GM23338 (cell line): ENCODE results near the gene ROBO1. TPM values are rescaled to one million over a fixed set of nuclear protein-coding genes. Genes with fewer than 3 reads are reported as not detected.

Source experiments
- ATAC-seq: fragments of 200-7000 bp; cut with Tn5 transposase; 3 replicates; pipeline ENCODE4 v1.9.1; 2020
- DNase-seq: peaks from one replicate; pipeline ENCODE4 v3.0.0-alpha.2; 2015; ENCODE audit warnings: low spot score
- H2AFZ ChIP-seq: fragments of 200-600 bp; sonication (generic); 2 replicates; pipeline ENCODE4 v1.8.0; 2016; ENCODE audit warnings: antibody characterized with exemption, mild to moderate bottlenecking, moderate library complexity
- H3F3A ChIP-seq: fragments of 200-600 bp; sonication (generic); replicated peaks from 2 replicates; pipeline ENCODE4 v1.8.0; 2017; ENCODE audit warnings: antibody characterized with exemption, mixed run types, low read depth
- H3K27ac ChIP-seq: fragments of 200-600 bp; sonication (generic); 2 replicates; pipeline ENCODE4 v1.6.1; 2016; ENCODE audit warnings: low read depth
- H3K27me3 ChIP-seq: fragments of 200-600 bp; sonication (generic); 2 replicates; pipeline ENCODE4 v1.8.0; 2016; ENCODE audit warnings: mild to moderate bottlenecking, mixed run types, moderate library complexity; ENCODE audit not compliant: insufficient read depth
- H3K36me3 ChIP-seq: fragments of 200-600 bp; sonication (generic); 2 replicates; pipeline ENCODE4 v1.8.0; 2016; ENCODE audit warnings: mild to moderate bottlenecking; ENCODE audit not compliant: insufficient read depth
- H3K4me1 ChIP-seq: fragments of 200-600 bp; sonication (generic); 2 replicates; pipeline ENCODE4 v1.8.0; 2016; ENCODE audit warnings: mild to moderate bottlenecking, moderate library complexity; ENCODE audit not compliant: insufficient read depth
- H3K4me2 ChIP-seq: fragments of 200-600 bp; sonication (generic); 2 replicates; pipeline ENCODE4 v1.7.1; 2017; ENCODE audit warnings: mixed run types
- H3K4me3 ChIP-seq: fragments of 200-600 bp; sonication (generic); 2 replicates; pipeline ENCODE4 v1.6.1; 2016; ENCODE audit warnings: mixed run types
- H3K79me2 ChIP-seq: fragments of 200-600 bp; sonication (generic); replicated peaks from 2 replicates; pipeline ENCODE4 v1.8.0; 2017; ENCODE audit warnings: mild to moderate bottlenecking; ENCODE audit not compliant: insufficient read depth
- H3K9me2 ChIP-seq: fragments of 200-600 bp; sonication (generic); 2 replicates; pipeline ENCODE4 v1.8.0; 2017; ENCODE audit not compliant: insufficient read depth
- H4K20me1 ChIP-seq: fragments of 200-600 bp; sonication (generic); replicated peaks from 2 replicates; pipeline ENCODE4 v1.8.0; 2017; ENCODE audit warnings: mild to moderate bottlenecking; ENCODE audit not compliant: insufficient read depth
- H3K27ac Mint-ChIP-seq: 2 replicates; pipeline ENCODE4 v1.8.0; 2020; ENCODE audit warnings: inconsistent platforms, mild to moderate bottlenecking, moderate library complexity, mixed read lengths
- H3K27me3 Mint-ChIP-seq: 3 replicates; pipeline ENCODE4 v1.8.0; 2022; ENCODE audit warnings: low read depth, mild to moderate bottlenecking, moderate library complexity, mixed read lengths, inconsistent platforms; ENCODE audit not compliant: insufficient read depth, poor library complexity
- H3K36me3 Mint-ChIP-seq: 3 replicates; pipeline ENCODE4 v1.8.0; 2021; ENCODE audit warnings: low read depth, mild to moderate bottlenecking, inconsistent platforms, moderate library complexity, mixed read lengths
- H3K4me1 Mint-ChIP-seq: 3 replicates; pipeline ENCODE4 v1.8.0; 2020; ENCODE audit warnings: mild to moderate bottlenecking, inconsistent platforms, mixed read lengths
- H3K4me3 Mint-ChIP-seq: 3 replicates; pipeline ENCODE4 v1.8.0; 2021; ENCODE audit warnings: moderate library complexity, mild to moderate bottlenecking, inconsistent platforms, mixed read lengths
- H3K9me3 Mint-ChIP-seq: 3 replicates; pipeline ENCODE4 v1.8.0; 2020; ENCODE audit warnings: moderate library complexity, mild to moderate bottlenecking, inconsistent platforms, mixed read lengths
- CREB1 ChIP-seq: fragments of 250-450 bp; sonication (Bioruptor Pico); IDR thresholded peaks from 2 replicates; pipeline ENCODE4 v1.5.0; 2020; ENCODE audit warnings: low read depth, mild to moderate bottlenecking, moderate library complexity
- EZH2 ChIP-seq: fragments of 200-600 bp; sonication (generic); IDR thresholded peaks from one replicate; pipeline ENCODE4 v1.8.0; 2017; ENCODE audit warnings: antibody characterized with exemption, mild to moderate bottlenecking, low read depth; ENCODE audit not compliant: unreplicated experiment
- EZH2phosphoT487 ChIP-seq: fragments of 200-600 bp; sonication (generic); IDR thresholded peaks from one replicate; pipeline ENCODE4 v1.8.1; 2018; ENCODE audit warnings: antibody characterized with exemption; ENCODE audit not compliant: unreplicated experiment
- JUNB ChIP-seq: IDR thresholded peaks from one replicate; pipeline ENCODE4 v1.6.1; 2016; ENCODE audit warnings: antibody characterized with exemption; ENCODE audit not compliant: unreplicated experiment
- NANOG ChIP-seq: IDR thresholded peaks from 2 replicates; pipeline ENCODE4 v1.6.1; 2016; ENCODE audit warnings: antibody characterized with exemption, borderline replicate concordance
- POLR2AphosphoS5 ChIP-seq: IDR thresholded peaks from 2 replicates; pipeline ENCODE4 v1.6.1; 2016; ENCODE audit warnings: antibody characterized with exemption, low read depth
- STAT1 ChIP-seq: IDR thresholded peaks from one replicate; pipeline ENCODE4 v1.6.1; 2016; ENCODE audit warnings: antibody characterized with exemption; ENCODE audit not compliant: unreplicated experiment
- ZNF114 ChIP-seq: fragments of 250-450 bp; sonication (Bioruptor Pico); IDR thresholded peaks from 2 replicates; pipeline ENCODE4 v1.5.0; 2020; ENCODE audit warnings: mild to moderate bottlenecking, moderate library complexity
- ZNF331 ChIP-seq: fragments of 250-450 bp; sonication (Bioruptor Pico); IDR thresholded peaks from 2 replicates; pipeline ENCODE4 v1.5.0; 2020; ENCODE audit warnings: low read depth, mild to moderate bottlenecking, moderate library complexity
- polyA plus RNA-seq: library from polyadenylated mRNA; unstranded; fragments of >200 nt; fragmentation: Nextera tagmentation; extraction: Ambion mirVana; gene quantifications from 2 replicates; pipeline ENCODE4 v1.2.1, GENCODE V29; 2016
- total RNA-seq: library from RNA; depleted of rRNA; stranded (reverse); fragments of >200 nt; shearing (Covaris generic); gene quantifications from 2 replicates; pipeline ENCODE4 v1.2.3, GENCODE V29; 2014
- TF ChIP-seq, protein P1 (sequence below), 2 experiments: fragments of 200-600 bp in 1 of 2; sonication (generic) in 1 of 2; conservative IDR thresholded peaks; 2 replicates each; pipeline versions ENCODE4 v1.5.1 to v1.6.1; 2016 to 2017; ENCODE audit warnings: antibody characterized with exemption in 2 of 2, low read depth in 2 of 2, mild to moderate bottlenecking in 2 of 2, moderate library complexity in 1 of 2
- TF ChIP-seq, protein P2 (sequence below): IDR thresholded peaks from one replicate; pipeline ENCODE4 v1.6.1; 2018; ENCODE audit warnings: antibody characterized with exemption; ENCODE audit not compliant: unreplicated experiment
- TF ChIP-seq, protein P3 (sequence below): fragments of 250-450 bp; sonication (Bioruptor Pico); IDR thresholded peaks from 2 replicates; pipeline ENCODE4 v1.5.0; 2020; ENCODE audit warnings: mild to moderate bottlenecking, moderate library complexity
- TF ChIP-seq, protein P4 (sequence below): IDR thresholded peaks from 2 replicates; pipeline ENCODE4 v1.6.1; 2016; ENCODE audit warnings: antibody characterized with exemption

The ROBO1 gene
- total and polyA plus RNA-seq, 2 experiments from 2014 or later = 19.2 to 78.3 TPM

DNA sequence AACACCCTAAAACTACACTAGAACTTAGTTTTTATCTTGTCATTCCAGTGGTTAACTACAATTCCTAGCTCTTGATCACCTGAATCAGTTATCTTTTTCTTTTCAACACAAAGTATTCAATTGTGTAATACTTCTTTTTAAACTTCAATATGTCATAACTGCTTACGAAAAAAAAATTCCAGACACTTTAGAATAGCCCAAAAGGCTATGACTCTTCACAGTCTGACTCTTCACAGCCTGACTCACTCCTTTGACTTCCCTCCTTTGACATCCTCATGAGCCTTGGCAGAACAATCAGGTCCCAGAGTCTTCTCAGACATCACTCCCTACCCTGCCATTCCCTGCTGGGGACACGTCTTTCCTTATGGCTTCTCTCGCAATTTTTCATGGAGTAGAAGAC lies 727.1 kb downstream of the ROBO1 start:
- Histone ChIP-seq H2AFZ (no peak overlapping the region), H3F3A (no peaks in the 10 kb centered on the region), H3K4me2 (no peak overlapping the region), H3K36me3 (no peaks in the 10 kb centered on the region), H4K20me1 (no peaks in the 10 kb centered on the region), H3K27ac (no peak overlapping the region), H3K79me2 (no peaks in the 10 kb centered on the region), H3K4me1 (no peaks in the 10 kb centered on the region), H3K4me3 (no peak overlapping the region), H3K9me2 (no peaks in the 10 kb centered on the region), H3K27me3 (no peaks in the 10 kb centered on the region)
- Mint-ChIP-seq H3K27me3 (no peaks in the 10 kb centered on the region), H3K4me3 (no peak overlapping the region), H3K9me3 (no peaks in the 10 kb centered on the region), H3K36me3 (no peaks in the 10 kb centered on the region), H3K27ac (no peak overlapping the region), H3K4me1 (peaks cover 4% of the 10 kb centered on the region; the same call in 2 of the 3 replicates)
- no peak for DNase-seq
- no peak for ATAC-seq
- TF ChIP-seq STAT1 = no peak
- TF ChIP-seq NANOG = no peak
- TF ChIP-seq, protein P1, sequence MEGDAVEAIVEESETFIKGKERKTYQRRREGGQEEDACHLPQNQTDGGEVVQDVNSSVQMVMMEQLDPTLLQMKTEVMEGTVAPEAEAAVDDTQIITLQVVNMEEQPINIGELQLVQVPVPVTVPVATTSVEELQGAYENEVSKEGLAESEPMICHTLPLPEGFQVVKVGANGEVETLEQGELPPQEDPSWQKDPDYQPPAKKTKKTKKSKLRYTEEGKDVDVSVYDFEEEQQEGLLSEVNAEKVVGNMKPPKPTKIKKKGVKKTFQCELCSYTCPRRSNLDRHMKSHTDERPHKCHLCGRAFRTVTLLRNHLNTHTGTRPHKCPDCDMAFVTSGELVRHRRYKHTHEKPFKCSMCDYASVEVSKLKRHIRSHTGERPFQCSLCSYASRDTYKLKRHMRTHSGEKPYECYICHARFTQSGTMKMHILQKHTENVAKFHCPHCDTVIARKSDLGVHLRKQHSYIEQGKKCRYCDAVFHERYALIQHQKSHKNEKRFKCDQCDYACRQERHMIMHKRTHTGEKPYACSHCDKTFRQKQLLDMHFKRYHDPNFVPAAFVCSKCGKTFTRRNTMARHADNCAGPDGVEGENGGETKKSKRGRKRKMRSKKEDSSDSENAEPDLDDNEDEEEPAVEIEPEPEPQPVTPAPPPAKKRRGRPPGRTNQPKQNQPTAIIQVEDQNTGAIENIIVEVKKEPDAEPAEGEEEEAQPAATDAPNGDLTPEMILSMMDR (conservative IDR thresholded peaks at IDR 0.05; ENCODE audit: low read depth in 2 of 2) = no peak
- TF ChIP-seq EZH2 = no peak
- TF ChIP-seq, protein P2, sequence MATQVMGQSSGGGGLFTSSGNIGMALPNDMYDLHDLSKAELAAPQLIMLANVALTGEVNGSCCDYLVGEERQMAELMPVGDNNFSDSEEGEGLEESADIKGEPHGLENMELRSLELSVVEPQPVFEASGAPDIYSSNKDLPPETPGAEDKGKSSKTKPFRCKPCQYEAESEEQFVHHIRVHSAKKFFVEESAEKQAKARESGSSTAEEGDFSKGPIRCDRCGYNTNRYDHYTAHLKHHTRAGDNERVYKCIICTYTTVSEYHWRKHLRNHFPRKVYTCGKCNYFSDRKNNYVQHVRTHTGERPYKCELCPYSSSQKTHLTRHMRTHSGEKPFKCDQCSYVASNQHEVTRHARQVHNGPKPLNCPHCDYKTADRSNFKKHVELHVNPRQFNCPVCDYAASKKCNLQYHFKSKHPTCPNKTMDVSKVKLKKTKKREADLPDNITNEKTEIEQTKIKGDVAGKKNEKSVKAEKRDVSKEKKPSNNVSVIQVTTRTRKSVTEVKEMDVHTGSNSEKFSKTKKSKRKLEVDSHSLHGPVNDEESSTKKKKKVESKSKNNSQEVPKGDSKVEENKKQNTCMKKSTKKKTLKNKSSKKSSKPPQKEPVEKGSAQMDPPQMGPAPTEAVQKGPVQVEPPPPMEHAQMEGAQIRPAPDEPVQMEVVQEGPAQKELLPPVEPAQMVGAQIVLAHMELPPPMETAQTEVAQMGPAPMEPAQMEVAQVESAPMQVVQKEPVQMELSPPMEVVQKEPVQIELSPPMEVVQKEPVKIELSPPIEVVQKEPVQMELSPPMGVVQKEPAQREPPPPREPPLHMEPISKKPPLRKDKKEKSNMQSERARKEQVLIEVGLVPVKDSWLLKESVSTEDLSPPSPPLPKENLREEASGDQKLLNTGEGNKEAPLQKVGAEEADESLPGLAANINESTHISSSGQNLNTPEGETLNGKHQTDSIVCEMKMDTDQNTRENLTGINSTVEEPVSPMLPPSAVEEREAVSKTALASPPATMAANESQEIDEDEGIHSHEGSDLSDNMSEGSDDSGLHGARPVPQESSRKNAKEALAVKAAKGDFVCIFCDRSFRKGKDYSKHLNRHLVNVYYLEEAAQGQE = no peak
- no peak for TF ChIP-seq JUNB
- no peak for TF ChIP-seq POLR2AphosphoS5
- TF ChIP-seq, protein P3, sequence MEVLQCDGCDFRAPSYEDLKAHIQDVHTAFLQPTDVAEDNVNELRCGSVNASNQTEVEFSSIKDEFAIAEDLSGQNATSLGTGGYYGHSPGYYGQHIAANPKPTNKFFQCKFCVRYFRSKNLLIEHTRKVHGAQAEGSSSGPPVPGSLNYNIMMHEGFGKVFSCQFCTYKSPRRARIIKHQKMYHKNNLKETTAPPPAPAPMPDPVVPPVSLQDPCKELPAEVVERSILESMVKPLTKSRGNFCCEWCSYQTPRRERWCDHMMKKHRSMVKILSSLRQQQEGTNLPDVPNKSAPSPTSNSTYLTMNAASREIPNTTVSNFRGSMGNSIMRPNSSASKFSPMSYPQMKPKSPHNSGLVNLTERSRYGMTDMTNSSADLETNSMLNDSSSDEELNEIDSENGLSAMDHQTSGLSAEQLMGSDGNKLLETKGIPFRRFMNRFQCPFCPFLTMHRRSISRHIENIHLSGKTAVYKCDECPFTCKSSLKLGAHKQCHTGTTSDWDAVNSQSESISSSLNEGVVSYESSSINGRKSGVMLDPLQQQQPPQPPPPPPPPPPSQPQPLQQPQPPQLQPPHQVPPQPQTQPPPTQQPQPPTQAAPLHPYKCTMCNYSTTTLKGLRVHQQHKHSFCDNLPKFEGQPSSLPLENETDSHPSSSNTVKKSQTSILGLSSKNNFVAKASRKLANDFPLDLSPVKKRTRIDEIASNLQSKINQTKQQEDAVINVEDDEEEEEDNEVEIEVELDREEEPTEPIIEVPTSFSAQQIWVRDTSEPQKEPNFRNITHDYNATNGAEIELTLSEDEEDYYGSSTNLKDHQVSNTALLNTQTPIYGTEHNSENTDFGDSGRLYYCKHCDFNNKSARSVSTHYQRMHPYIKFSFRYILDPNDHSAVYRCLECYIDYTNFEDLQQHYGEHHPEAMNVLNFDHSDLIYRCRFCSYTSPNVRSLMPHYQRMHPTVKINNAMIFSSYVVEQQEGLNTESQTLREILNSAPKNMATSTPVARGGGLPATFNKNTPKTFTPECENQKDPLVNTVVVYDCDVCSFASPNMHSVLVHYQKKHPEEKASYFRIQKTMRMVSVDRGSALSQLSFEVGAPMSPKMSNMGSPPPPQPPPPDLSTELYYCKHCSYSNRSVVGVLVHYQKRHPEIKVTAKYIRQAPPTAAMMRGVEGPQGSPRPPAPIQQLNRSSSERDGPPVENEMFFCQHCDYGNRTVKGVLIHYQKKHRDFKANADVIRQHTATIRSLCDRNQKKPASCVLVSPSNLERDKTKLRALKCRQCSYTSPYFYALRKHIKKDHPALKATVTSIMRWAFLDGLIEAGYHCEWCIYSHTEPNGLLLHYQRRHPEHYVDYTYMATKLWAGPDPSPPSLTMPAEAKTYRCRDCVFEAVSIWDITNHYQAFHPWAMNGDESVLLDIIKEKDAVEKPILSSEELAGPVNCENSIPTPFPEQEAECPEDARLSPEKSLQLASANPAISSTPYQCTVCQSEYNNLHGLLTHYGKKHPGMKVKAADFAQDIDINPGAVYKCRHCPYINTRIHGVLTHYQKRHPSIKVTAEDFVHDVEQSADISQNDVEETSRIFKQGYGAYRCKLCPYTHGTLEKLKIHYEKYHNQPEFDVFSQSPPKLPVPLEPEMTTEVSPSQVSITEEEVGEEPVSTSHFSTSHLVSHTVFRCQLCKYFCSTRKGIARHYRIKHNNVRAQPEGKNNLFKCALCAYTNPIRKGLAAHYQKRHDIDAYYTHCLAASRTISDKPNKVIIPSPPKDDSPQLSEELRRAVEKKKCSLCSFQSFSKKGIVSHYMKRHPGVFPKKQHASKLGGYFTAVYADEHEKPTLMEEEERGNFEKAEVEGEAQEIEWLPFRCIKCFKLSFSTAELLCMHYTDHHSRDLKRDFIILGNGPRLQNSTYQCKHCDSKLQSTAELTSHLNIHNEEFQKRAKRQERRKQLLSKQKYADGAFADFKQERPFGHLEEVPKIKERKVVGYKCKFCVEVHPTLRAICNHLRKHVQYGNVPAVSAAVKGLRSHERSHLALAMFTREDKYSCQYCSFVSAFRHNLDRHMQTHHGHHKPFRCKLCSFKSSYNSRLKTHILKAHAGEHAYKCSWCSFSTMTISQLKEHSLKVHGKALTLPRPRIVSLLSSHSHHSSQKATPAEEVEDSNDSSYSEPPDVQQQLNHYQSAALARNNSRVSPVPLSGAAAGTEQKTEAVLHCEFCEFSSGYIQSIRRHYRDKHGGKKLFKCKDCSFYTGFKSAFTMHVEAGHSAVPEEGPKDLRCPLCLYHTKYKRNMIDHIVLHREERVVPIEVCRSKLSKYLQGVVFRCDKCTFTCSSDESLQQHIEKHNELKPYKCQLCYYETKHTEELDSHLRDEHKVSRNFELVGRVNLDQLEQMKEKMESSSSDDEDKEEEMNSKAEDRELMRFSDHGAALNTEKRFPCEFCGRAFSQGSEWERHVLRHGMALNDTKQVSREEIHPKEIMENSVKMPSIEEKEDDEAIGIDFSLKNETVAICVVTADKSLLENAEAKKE (CRISPR knock-in tag) = no peak
- TF ChIP-seq CREB1 (CRISPR knock-in tag) = no peak
- no peak for TF ChIP-seq ZNF114 (CRISPR knock-in tag)
- no peak for TF ChIP-seq EZH2phosphoT487
- TF ChIP-seq, protein P4, sequence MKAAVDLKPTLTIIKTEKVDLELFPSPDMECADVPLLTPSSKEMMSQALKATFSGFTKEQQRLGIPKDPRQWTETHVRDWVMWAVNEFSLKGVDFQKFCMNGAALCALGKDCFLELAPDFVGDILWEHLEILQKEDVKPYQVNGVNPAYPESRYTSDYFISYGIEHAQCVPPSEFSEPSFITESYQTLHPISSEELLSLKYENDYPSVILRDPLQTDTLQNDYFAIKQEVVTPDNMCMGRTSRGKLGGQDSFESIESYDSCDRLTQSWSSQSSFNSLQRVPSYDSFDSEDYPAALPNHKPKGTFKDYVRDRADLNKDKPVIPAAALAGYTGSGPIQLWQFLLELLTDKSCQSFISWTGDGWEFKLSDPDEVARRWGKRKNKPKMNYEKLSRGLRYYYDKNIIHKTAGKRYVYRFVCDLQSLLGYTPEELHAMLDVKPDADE = no peak
- no peak for TF ChIP-seq ZNF331 (CRISPR knock-in tag)
